ENCODE results near the gene SAA4. TPM values are rescaled to one million over a fixed set of nuclear protein-coding genes. Genes with fewer than 3 reads are reported as not detected.

Gene SAA4
- not detected for total RNA-seq

GRCh38 chr11:18236664-18237356 is at the start of gene SAA4:
Gene SAA4 (minus strand): TSS chr11:18236802. CDS start chr11:18235926, 876 bp downstream.
- H3K9me3 ChIP-seq: no peaks in the 10 kb centered on the region
- TF ChIP-seq POLR2A (IDR thresholded peaks at IDR 0.05) (no peak), CTCF (IDR thresholded peaks at IDR 0.05) (no peak)
- no peaks in the 10 kb centered on the region for H3K4me1 ChIP-seq
- no peak within 1 kb of the TSS for H3K27ac ChIP-seq
- no peaks in the 10 kb centered on the region for H3K36me3 ChIP-seq
- no peak for DNase-seq
- peak within 1 kb of the TSS in 1 of 4 donors; percentile 21 for H3K4me3 ChIP-seq
- no peaks in the 10 kb centered on the region for H3K27me3 ChIP-seq

GRCh38 chr11:18285841-18286240 is 49.2 kb upstream of the SAA4 start:
- Histone ChIP-seq H3K4me1 (no peaks in the 10 kb centered on the region), H3K27ac (no peak overlapping the region), H3K27me3 (no peaks in the 10 kb centered on the region), H3K4me3 (no peak overlapping the region), H3K9me3 (no peaks in the 10 kb centered on the region), H3K36me3 (peaks cover 0 to 64% (median 3%) of the 10 kb centered on the region in 3 donors)
- TF ChIP-seq CTCF (IDR thresholded peaks at IDR 0.05) (no peak), POLR2A (IDR thresholded peaks at IDR 0.05) (no peak)
- no peak for DNase-seq

- H3K36me3 ChIP-seq: peaks cover 0 to 61% (median 3%) of the 10 kb centered on the region in 3 donors
- DNase-seq: no peak
- no peak overlapping the region for H3K4me3 ChIP-seq
- peak overlapping the region in 1 of 4 donors; percentile 46 for H3K27ac ChIP-seq
- TF ChIP-seq CTCF (IDR thresholded peaks at IDR 0.05): no peak
- TF ChIP-seq POLR2A (IDR thresholded peaks at IDR 0.05): no peak
- no peaks in the 10 kb centered on the region for H3K9me3 ChIP-seq
- H3K4me1 ChIP-seq: no peaks in the 10 kb centered on the region
- H3K27me3 ChIP-seq: no peaks in the 10 kb centered on the region
Observed at GRCh38 chr11:18282626-18283025, 46.0 kb upstream of the SAA4 start.

DNA sequence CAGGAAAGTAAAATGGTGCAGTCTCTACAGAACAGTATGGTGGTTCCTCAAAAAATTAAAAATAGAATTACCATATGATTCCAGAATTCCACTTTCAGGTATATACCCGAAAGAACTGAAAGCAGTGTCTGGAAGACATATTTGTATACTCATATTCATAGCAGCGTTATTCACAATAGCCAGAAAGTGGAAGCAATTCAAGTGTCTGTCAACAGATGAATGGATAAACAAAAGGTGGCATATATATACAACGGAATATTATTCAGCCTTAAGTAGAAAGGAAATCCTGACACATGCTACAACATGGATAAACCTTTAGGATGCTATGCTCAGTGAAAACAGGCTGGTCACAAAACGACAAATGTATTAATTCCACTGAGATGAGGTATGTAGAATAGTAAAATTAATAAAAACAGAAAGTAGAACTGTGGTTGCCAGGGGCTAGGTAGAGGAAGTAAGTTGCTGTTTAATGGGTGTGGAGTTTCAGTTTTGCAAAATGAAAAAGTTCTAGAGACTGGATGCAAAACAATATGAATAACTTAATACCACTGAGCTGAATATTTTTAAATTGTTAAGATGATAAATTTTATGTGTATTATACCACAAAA is 43.9 kb upstream of the SAA4 start:
- Histone ChIP-seq H3K4me3 (no peak overlapping the region), H3K9me3 (no peaks in the 10 kb centered on the region), H3K27me3 (no peaks in the 10 kb centered on the region), H3K4me1 (no peaks in the 10 kb centered on the region), H3K27ac (peak overlapping the region in 2 of 4 donors; percentile 24 to 50), H3K36me3 (peaks cover 0 to 42% (median 3%) of the 10 kb centered on the region in 3 donors)
- DNase-seq: no peak
- TF ChIP-seq CTCF (IDR thresholded peaks at IDR 0.05): no peak
- no peak for TF ChIP-seq POLR2A (IDR thresholded peaks at IDR 0.05)

DNA sequence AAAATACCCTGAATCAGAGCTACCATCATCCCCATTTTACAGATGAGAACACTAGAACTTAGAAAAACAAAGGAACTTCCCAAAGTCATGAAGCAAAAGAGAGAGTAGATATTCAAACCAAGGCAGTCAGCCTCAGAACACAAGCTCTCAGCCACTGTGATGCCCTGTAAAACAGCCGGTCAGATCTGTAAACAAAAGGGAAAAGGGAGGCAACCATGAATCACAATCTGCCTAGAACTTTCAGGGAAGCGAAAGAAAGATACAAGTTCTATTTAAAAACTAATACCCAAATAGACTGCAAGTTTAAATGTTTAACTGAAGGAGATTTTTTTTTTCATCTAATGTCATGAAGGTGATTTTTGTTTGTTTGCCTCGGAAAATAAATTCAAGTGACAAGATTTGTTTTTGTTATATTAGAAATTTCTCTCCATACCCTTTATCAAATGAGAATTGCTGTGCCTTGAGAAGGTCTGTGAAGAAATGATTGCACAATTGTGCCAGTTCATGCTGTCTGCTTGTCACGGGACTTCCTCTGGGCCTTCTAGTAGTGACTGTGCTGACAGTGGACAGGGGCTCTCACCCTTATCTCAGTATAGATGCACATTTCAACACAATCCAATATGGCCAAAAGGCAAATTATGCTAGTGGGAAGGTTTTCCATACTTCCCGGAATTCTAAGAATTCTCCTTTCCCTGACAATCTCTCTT is 41.1 kb upstream of the SAA4 start:
- H3K4me1 ChIP-seq: no peaks in the 10 kb centered on the region
- H3K27me3 ChIP-seq: no peaks in the 10 kb centered on the region
- H3K4me3 ChIP-seq: no peak overlapping the region
- H3K36me3 ChIP-seq: peaks cover 0 to 25% (median 3%) of the 10 kb centered on the region in 3 donors
- peak in 1 of 3 donors; percentile 50 for DNase-seq
- H3K27ac ChIP-seq: no peak overlapping the region
- no peaks in the 10 kb centered on the region for H3K9me3 ChIP-seq
- TF ChIP-seq CTCF (IDR thresholded peaks at IDR 0.05) (no peak), POLR2A (IDR thresholded peaks at IDR 0.05) (no peak)
